Ovary (tissue), 9 donors: ENCODE measurements around the gene TNIK. TPM values are rescaled to one million over a fixed set of nuclear protein-coding genes. Genes with fewer than 3 reads are reported as not detected.

Source experiments
- DNase-seq, 5 donors: peaks; one replicate each; pipeline ENCODE4 v3.0.0-alpha.2; 2019 to 2020
- H3K27ac ChIP-seq, 2 donors: fragments of 200-600 bp; one replicate each; pipeline versions ENCODE4 v1.5.1 to v1.8.0; 2019 to 2022
- H3K27me3 ChIP-seq: fragments of 200-600 bp; one replicate; pipeline ENCODE4 v1.8.0; 2022
- H3K36me3 ChIP-seq: fragments of 200-600 bp; sonication (generic); one replicate; pipeline ENCODE4 v1.5.1; 2019
- H3K4me1 ChIP-seq: one replicate; pipeline ENCODE4 v1.8.1; 2013; ENCODE audit warnings: mild to moderate bottlenecking, moderate library complexity; ENCODE audit not compliant: insufficient read depth
- H3K4me3 ChIP-seq: fragments of 200-600 bp; sonication (generic); one replicate; pipeline ENCODE4 v1.5.1; 2017
- H3K9me3 ChIP-seq, 2 donors: fragments of 200-600 bp in 1 of 2; sonication (generic) in 1 of 2; one replicate each; pipeline versions ENCODE4 v1.5.1 to v1.8.1; 2013 to 2019; ENCODE audit warnings: mild to moderate bottlenecking in 1 of 2, moderate library complexity in 1 of 2
- CTCF ChIP-seq, 3 donors: fragments of 450-650 bp in 2 of 3; fragments of 200-600 bp in 1 of 3; IDR thresholded peaks; one replicate each; pipeline versions ENCODE4 v1.5.1 to v1.8.0; 2016 to 2022; ENCODE audit warnings: antibody characterized with exemption in 3 of 3, mild to moderate bottlenecking in 1 of 3
- EP300 ChIP-seq: sonication (generic); formaldehyde crosslinking; IDR thresholded peaks from one replicate; pipeline ENCODE4 v1.6.1; 2017; ENCODE audit warnings: antibody characterized with exemption
- POLR2A ChIP-seq: fragments of 450-650 bp; IDR thresholded peaks from one replicate; pipeline ENCODE4 v1.6.1; 2017; ENCODE audit warnings: antibody characterized with exemption, mild to moderate bottlenecking, moderate library complexity
- WGBS, 3 donors: extraction: QIAGEN DNeasy Blood & Tissue Kit in 1 of 3; methylation state at CpG; one replicate each; pipeline versions ENCODE4 v1.1.5 to v1.1.7; 2013 to 2017; 5-methylcytosine and 5-hydroxymethylcytosine counted together
- intact Hi-C, 4 donors: fragments of 100-400 bp; cut with DNase I; formaldehyde crosslinking; loops; one replicate each; pipeline versions ENCODE4 v1.11.0 to v1.15.1; 2022 to 2023
- polyA plus RNA-seq, 2 donors: library from polyadenylated mRNA; stranded (reverse); fragments of 200-250 nt in 1 of 2; fragments of 350-450 nt in 1 of 2; fragmentation: Illumina TruSeq in 1 of 2; extraction: RNeasy Lipid Tissue Mini Kit (QIAGEN cat#74804) in 1 of 2; gene quantifications; one replicate each; pipeline ENCODE4 v1.2.3, GENCODE V29; 2013 to 2014
- total RNA-seq, 7 donors: library from RNA; depleted of rRNA in 2 of 7; stranded (reverse); fragments of >200 nt in 2 of 7; fragmentation: NEBNext Ultra II Directional in 3 of 7; extraction: Animal tissue kit (Norgen Biotek cat#: 25700) in 3 of 7; gene quantifications; one replicate each; pipeline versions ENCODE4 v1.1.0 to v1.2.4, GENCODE V29; 2016 to 2023
- donor health status: DM: no; HTN: no; CAD: no; lungs with moderate emphysema.
- donor health status: DM: no; HTN: no; CAD: no.
- donor health status: Bipolar disorder and iron deficiency.
- donor health status: DM: yes; HTN: yes; CAD: no.
- donor health status: DM: no; HTN: no; CAD: no.
- donor health status: DM: yes; HTN: yes; CAD: no.

TNIK gene
- total and polyA plus RNA-seq, 9 donors = 1.1 to 9.5 (median 4.5) TPM

GRCh38 chr3:171258316-171258715, 201.9 kb downstream of the TNIK start:
- 37 to 60% (median 38%) methylated on average over 2 of the region's 2 CpGs for WGBS, 3 donors
- Histone ChIP-seq H3K4me1 (peaks cover 2% of the 10 kb centered on the region), H3K27ac (no peak overlapping the region), H3K27me3 (no peaks in the 10 kb centered on the region), H3K4me3 (no peak overlapping the region), H3K9me3 (no peaks in the 10 kb centered on the region), H3K36me3 (no peaks in the 10 kb centered on the region)
- intact Hi-C loops = no loop called here
- no peak for TF ChIP-seq EP300
- no peak for TF ChIP-seq POLR2A
- TF ChIP-seq CTCF (IDR thresholded peaks at IDR 0.05) = no peak
- no peak for DNase-seq

- TF ChIP-seq EP300 = no peak
- no peak for TF ChIP-seq CTCF (IDR thresholded peaks at IDR 0.05)
- no peak for TF ChIP-seq POLR2A
- Histone ChIP-seq H3K27ac (no peak overlapping the region), H3K27me3 (no peaks in the 10 kb centered on the region), H3K4me3 (no peak overlapping the region), H3K9me3 (no peaks in the 10 kb centered on the region), H3K36me3 (no peaks in the 10 kb centered on the region), H3K4me1 (peaks cover 2% of the 10 kb centered on the region)
- intact Hi-C loops = no loop called here
- no peak for DNase-seq
- 87 to 90% (median 87%) methylated on average over 7 of the region's 7 CpGs for WGBS, 3 donors
Measured at GRCh38 chr3:171257251-171258203, 202.7 kb downstream of the TNIK start.

GRCh38 chr3:171256445-171257250, 203.6 kb downstream of the TNIK start:
- no peak overlapping the region for H3K27ac ChIP-seq

More at GRCh38 chr3:171256445-171257250, 203.6 kb downstream of the TNIK start:
- Histone ChIP-seq H3K4me1 (peaks cover 2% of the 10 kb centered on the region), H3K4me3 (no peak overlapping the region), H3K9me3 (no peaks in the 10 kb centered on the region), H3K27me3 (no peaks in the 10 kb centered on the region), H3K36me3 (no peaks in the 10 kb centered on the region)
- intact Hi-C loops = no loop called here
- DNase-seq = no peak
- TF ChIP-seq CTCF (IDR thresholded peaks at IDR 0.05) (no peak), EP300 (no peak), POLR2A (no peak)
- 90 to 94% (median 94%) methylated on average over 4 of the region's 4 CpGs for WGBS, 3 donors
